ENCODE measurements around the gene ENKUR. TPM values are rescaled to one million over a fixed set of nuclear protein-coding genes. Genes with fewer than 3 reads are reported as not detected.

Gene ENKUR
- total RNA-seq, 1 experiment from 2014 or later, result not detected

GRCh38 chr10:25063644-25064043, 47.7 kb upstream of the ENKUR start:
- BruUV-seq (replicated peaks), result no TSS peak
- Histone ChIP-seq H3K79me2 (ENCODE audit: low read length) (no peaks in the 10 kb centered on the region), H3K27me3 (ENCODE audit: low read length) (no peaks in the 10 kb centered on the region), H2AFZ (ENCODE audit: low read length) (no peak overlapping the region), H3K4me1 (ENCODE audit: insufficient read depth, low read length) (peaks cover 28% of the 10 kb centered on the region), H3K9me3 (ENCODE audit: low read length) (no peaks in the 10 kb centered on the region), H4K20me1 (ENCODE audit: low read length) (no peaks in the 10 kb centered on the region), H3K9ac (ENCODE audit: low read length) (no peak overlapping the region), H3F3A (ENCODE audit: low read length, unreplicated experiment) (no peaks in the 10 kb centered on the region), H3K4me3 (ENCODE audit: low read length) (no peak overlapping the region), H3K9me2 (replicated peaks; ENCODE audit: low read length) (no peaks in the 10 kb centered on the region), H3K4me2 (ENCODE audit: low read length) (no peak overlapping the region), H3K36me3 (ENCODE audit: low read depth, low read length) (no peaks in the 10 kb centered on the region), H3K27ac (ENCODE audit: low read length) (no peak overlapping the region)
- TF ChIP-seq EZH2phosphoT487 (IDR thresholded peaks at IDR 0.05; ENCODE audit: borderline replicate concordance, low read length) (no peak), EZH2 (IDR thresholded peaks at IDR 0.05; ENCODE audit: low read length, unreplicated experiment) (no peak)
- TF ChIP-seq, protein P1, sequence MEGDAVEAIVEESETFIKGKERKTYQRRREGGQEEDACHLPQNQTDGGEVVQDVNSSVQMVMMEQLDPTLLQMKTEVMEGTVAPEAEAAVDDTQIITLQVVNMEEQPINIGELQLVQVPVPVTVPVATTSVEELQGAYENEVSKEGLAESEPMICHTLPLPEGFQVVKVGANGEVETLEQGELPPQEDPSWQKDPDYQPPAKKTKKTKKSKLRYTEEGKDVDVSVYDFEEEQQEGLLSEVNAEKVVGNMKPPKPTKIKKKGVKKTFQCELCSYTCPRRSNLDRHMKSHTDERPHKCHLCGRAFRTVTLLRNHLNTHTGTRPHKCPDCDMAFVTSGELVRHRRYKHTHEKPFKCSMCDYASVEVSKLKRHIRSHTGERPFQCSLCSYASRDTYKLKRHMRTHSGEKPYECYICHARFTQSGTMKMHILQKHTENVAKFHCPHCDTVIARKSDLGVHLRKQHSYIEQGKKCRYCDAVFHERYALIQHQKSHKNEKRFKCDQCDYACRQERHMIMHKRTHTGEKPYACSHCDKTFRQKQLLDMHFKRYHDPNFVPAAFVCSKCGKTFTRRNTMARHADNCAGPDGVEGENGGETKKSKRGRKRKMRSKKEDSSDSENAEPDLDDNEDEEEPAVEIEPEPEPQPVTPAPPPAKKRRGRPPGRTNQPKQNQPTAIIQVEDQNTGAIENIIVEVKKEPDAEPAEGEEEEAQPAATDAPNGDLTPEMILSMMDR (conservative IDR thresholded peaks at IDR 0.05; ENCODE audit: low read depth, low read length), result no peak
- DNase-seq (no peak), ATAC-seq (no peak)
- ChIA-PET POLR2A (ENCODE audit: unreplicated experiment) (no interaction called here), CTCF (no interaction called here)
- intact Hi-C loops (cut with micrococcal nuclease), result no loop called here

DNA sequence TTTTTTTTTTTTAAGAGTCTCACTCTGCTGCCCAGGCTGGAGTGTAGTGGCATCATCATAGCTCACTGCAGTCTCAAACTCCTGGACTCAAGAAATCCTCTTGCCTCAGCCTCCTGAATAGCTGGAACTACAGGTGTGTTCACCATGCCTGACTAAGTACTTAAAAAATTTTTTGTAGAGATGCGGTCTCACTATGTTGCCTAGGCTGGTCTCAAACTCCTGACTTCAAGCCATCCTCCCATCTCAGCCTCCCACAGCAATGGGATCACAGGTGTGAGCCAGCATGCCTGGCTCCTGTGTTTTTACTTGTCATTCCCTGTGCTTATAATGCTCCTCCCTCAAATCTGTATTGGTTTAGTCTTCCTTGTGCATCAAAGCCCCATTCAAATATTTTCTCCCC, 47.2 kb upstream of the ENKUR start:
- H2AFZ ChIP-seq (ENCODE audit: low read length), result no peak overlapping the region
- no peak overlapping the region for H3K9ac ChIP-seq (ENCODE audit: low read length)
- no peak overlapping the region for H3K27ac ChIP-seq (ENCODE audit: low read length)
- DNase-seq (no peak), ATAC-seq (no peak)
- H3K9me2 ChIP-seq (replicated peaks; ENCODE audit: low read length), result no peaks in the 10 kb centered on the region
- no peaks in the 10 kb centered on the region for H4K20me1 ChIP-seq (ENCODE audit: low read length)
- ChIA-PET POLR2A (ENCODE audit: unreplicated experiment) (no interaction called here), CTCF (no interaction called here)
- H3K4me1 ChIP-seq (ENCODE audit: insufficient read depth, low read length), result peaks cover 28% of the 10 kb centered on the region
- no peaks in the 10 kb centered on the region for H3K27me3 ChIP-seq (ENCODE audit: low read length)
- H3K36me3 ChIP-seq (ENCODE audit: low read depth, low read length), result no peaks in the 10 kb centered on the region
- no peak overlapping the region for H3K4me3 ChIP-seq (ENCODE audit: low read length)
- intact Hi-C loops (cut with micrococcal nuclease), result no loop called here
- BruUV-seq (replicated peaks), result no TSS peak
- H3F3A ChIP-seq (ENCODE audit: low read length, unreplicated experiment), result no peaks in the 10 kb centered on the region
- H3K9me3 ChIP-seq (ENCODE audit: low read length), result no peaks in the 10 kb centered on the region
- no peaks in the 10 kb centered on the region for H3K79me2 ChIP-seq (ENCODE audit: low read length)
- TF ChIP-seq EZH2 (IDR thresholded peaks at IDR 0.05; ENCODE audit: low read length, unreplicated experiment) (no peak), EZH2phosphoT487 (IDR thresholded peaks at IDR 0.05; ENCODE audit: borderline replicate concordance, low read length) (no peak)
- TF ChIP-seq, protein P1 (conservative IDR thresholded peaks at IDR 0.05; ENCODE audit: low read depth, low read length), result no peak
- no peak overlapping the region for H3K4me2 ChIP-seq (ENCODE audit: low read length)

- DNase-seq (peak; percentile 24), ATAC-seq (no peak; the same call in none of the 2 replicates)
- Histone ChIP-seq H3K79me2 (ENCODE audit: low read length) (no peaks in the 10 kb centered on the region), H3F3A (ENCODE audit: low read length, unreplicated experiment) (no peaks in the 10 kb centered on the region), H3K36me3 (ENCODE audit: low read depth, low read length) (no peaks in the 10 kb centered on the region), H3K9me2 (replicated peaks; ENCODE audit: low read length) (no peaks in the 10 kb centered on the region), H3K4me1 (ENCODE audit: insufficient read depth, low read length) (peaks cover 28% of the 10 kb centered on the region), H3K27me3 (ENCODE audit: low read length) (no peaks in the 10 kb centered on the region), H3K4me2 (ENCODE audit: low read length) (peak overlapping the region; percentile 79), H3K4me3 (ENCODE audit: low read length) (peak overlapping the region; percentile 54), H3K27ac (ENCODE audit: low read length) (peak overlapping the region; percentile 94), H2AFZ (ENCODE audit: low read length) (peak overlapping the region; percentile 78), H3K9me3 (ENCODE audit: low read length) (no peaks in the 10 kb centered on the region), H4K20me1 (ENCODE audit: low read length) (no peaks in the 10 kb centered on the region), H3K9ac (ENCODE audit: low read length) (peak overlapping the region; percentile 52)
- ChIA-PET POLR2A (ENCODE audit: unreplicated experiment) (interaction anchor here (0.6 to 0.7 kb wide), 2 partner anchors 45 to 195 kb away, joined by 3 to 4 read pairs; partner anchors contain the start of gene THNSL1), CTCF (interaction anchor here (1.0 kb wide), 1 partner anchor 17 kb away, joined by 3 read pairs; no protein-coding TSS in a partner anchor)
- intact Hi-C loops (cut with micrococcal nuclease), result loop anchor here (1.0 kb wide), 1 partner anchor 46 kb away; the partner anchor contains the start of genes ENKUR and THNSL1
- TF ChIP-seq EZH2phosphoT487 (IDR thresholded peaks at IDR 0.05; ENCODE audit: borderline replicate concordance, low read length) (no peak), EZH2 (IDR thresholded peaks at IDR 0.05; ENCODE audit: low read length, unreplicated experiment) (no peak)
- TF ChIP-seq, protein P1 (conservative IDR thresholded peaks at IDR 0.05; ENCODE audit: low read depth, low read length), result no peak
- no TSS peak for BruUV-seq (replicated peaks)
These were observed 45.9 kb upstream of the ENKUR start for GRCh38 chr10:25061711-25062449.

Measured in PC-3 (cell line).